ENCODE results near the gene PCDHB5.
"Not testable (repeated sequence)": the region's sequence is repeated elsewhere in the genome, so short reads cannot be mapped to it uniquely, and the experiment has no call there.

- TF ChIP-seq POLR2A (IDR thresholded peaks at IDR 0.05; ENCODE audit: low read length); GATA1 (IDR thresholded peaks at IDR 0.05; ENCODE audit: low read depth, low read length): not testable (repeated sequence)
These were observed 38.4 kb upstream of the PCDHB5 start for GRCh38 chr5:141096586-141096985.

Measured in erythroblast (primary cell).